NCI-H345 (cell line): ENCODE measurements around the gene CDC42BPA.

Experiments
- DNase-seq: peaks from one replicate; lab custom pipeline; 2025; lab: John Stamatoyannopoulos, UW

CDC42BPA gene

DNA sequence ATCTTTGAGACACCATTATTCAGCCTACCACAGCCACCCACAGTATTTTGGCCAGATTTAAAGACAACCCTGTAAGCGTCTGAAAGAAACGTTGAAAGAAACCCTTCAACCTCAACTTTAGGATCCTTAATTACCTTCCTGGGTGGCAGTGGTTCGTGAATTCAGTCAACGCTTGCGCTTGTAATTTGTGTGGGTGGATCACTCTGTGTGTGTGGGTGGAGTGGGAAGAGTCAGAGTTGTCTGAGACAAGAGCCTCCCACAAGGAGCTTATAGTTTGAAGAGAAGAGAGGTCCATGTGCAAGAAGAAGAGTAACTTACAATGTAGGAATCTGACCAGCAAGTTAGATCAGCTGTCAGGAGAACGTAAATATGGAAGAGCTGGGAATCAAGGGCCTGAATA is 369.8 kb downstream of the CDC42BPA start:
- no peak for DNase-seq

- DNase-seq, result no peak
Measured at GRCh38 chr1:226948051-226948450, 370.2 kb downstream of the CDC42BPA start.

DNA sequence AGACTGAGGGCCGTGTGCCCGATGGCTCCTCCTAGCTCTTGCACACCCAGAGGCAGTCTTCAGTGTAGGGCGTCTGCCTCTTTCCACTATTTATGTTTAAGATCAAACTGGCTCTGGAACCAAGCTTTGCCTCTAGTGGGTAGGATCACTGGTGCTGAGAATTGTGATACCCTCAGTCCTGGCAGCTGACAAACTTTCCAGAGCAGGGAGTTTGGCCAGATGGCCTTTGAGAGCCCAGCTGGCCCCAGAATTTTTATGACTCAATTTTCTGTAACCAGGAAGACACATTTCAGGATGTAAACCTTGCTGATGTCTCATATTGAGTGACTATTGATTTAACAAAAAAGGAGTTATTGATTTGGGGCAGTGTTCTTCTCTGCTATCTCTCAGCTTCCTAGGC is 371.5 kb downstream of the CDC42BPA start:
- no peak for DNase-seq

GRCh38 chr1:226946285-226946684 is 372.0 kb downstream of the CDC42BPA start:
- no peak for DNase-seq

- no peak for DNase-seq
Measured at GRCh38 chr1:226945858-226946245, 372.4 kb downstream of the CDC42BPA start.

- peak; percentile 84 for DNase-seq
Measured at GRCh38 chr1:226945106-226945857, 373.0 kb downstream of the CDC42BPA start.

DNA sequence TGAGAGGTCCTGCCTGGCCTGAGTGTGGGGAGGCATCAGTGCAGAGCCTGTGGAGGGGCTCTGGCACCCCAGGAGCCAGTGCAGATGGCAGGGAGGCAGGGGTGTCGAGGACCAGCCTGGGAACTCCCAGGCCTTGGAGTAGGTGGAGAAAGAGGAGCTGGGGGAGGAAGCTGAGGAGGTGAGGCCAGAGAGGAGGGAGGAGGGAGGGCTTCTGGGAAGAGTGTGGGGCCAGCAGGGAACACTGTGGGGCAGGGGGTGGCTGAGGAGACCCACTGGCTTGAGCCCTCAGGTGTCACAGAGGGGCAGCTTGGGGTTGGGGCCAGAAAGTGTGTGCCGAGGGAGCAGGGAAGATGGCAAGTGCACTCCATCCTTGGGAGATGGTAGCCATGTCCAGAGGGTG is 374.4 kb downstream of the CDC42BPA start:
- DNase-seq, result no peak

DNA sequence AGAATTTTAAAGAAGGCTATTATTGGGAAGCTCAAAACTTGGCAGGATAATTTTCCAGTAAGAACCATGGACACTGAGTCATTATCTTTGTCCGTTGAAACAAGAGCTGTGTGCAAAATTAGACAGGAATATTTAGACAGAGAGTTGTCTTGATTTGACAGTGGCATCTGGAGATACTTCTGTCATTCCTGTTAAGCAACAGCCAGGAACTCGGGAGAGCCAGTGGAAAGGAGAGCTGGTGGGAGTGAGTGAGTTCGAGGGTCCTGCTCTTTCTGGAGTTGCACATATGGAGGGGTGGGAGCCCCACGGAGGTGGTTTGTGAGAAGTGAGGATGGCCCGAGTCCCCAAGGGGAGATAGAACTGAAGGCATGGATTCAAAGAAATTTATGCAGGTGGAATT is 375.1 kb downstream of the CDC42BPA start:
- no peak for DNase-seq

GRCh38 chr1:226942392-226942791 is 375.9 kb downstream of the CDC42BPA start:
- DNase-seq, result no peak

- no peak for DNase-seq
Measured at GRCh38 chr1:226940806-226941067, 377.6 kb downstream of the CDC42BPA start.

- DNase-seq, result peak; percentile 99
Measured at GRCh38 chr1:226940029-226940805, 378.1 kb downstream of the CDC42BPA start, which contains the start of gene COQ8A. Gene COQ8A (plus strand): TSS chr1:226940294. CDS start chr1:226961386, 21,092 bp downstream.
